Panc1 (cell line): ENCODE data around the gene SLC10A7.

Source experiments
- SIN3A ChIP-seq: IDR thresholded peaks from 2 replicates; pipeline ENCODE4 v1.6.1; 2012; ENCODE audit warnings: low read depth, mild to moderate bottlenecking, low read length, moderate library complexity, borderline replicate concordance; ENCODE audit not compliant: insufficient read depth
- TF ChIP-seq, protein P1 (sequence below): fragments of 450-650 bp; IDR thresholded peaks from 2 replicates; pipeline ENCODE4 v1.5.1; 2017; ENCODE audit warnings: mild to moderate bottlenecking
- TF ChIP-seq, protein P2 (sequence below), 2 experiments: IDR thresholded peaks; 2 replicates each; pipeline ENCODE4 v1.6.1; 2011 to 2012; ENCODE audit warnings: low read depth in 2 of 2, control low read depth in 1 of 2, low read length in 1 of 2, mild to moderate bottlenecking in 1 of 2, moderate library complexity in 1 of 2; ENCODE audit not compliant: insufficient read depth in 1 of 2

DNA sequence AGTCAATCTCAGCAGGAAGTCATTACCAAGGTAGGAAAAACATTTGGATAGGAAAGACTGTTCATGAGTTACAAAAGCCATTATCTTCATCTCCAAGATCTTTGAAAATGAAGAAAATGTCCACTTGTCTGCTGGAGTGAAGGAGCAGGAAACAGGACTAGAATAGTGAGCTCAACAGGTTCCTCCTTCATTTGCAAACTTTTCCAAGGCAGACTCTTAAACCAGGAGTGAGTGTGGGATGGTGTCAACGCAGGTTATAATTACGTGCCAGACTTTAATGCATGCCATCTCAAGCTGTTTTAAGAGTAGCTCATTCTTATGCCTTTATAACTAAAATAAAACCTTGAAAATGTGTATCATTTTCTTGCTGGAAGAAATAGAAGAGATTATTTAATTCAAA lies 310.9 kb downstream of the SLC10A7 start:
- TF ChIP-seq, protein P1, sequence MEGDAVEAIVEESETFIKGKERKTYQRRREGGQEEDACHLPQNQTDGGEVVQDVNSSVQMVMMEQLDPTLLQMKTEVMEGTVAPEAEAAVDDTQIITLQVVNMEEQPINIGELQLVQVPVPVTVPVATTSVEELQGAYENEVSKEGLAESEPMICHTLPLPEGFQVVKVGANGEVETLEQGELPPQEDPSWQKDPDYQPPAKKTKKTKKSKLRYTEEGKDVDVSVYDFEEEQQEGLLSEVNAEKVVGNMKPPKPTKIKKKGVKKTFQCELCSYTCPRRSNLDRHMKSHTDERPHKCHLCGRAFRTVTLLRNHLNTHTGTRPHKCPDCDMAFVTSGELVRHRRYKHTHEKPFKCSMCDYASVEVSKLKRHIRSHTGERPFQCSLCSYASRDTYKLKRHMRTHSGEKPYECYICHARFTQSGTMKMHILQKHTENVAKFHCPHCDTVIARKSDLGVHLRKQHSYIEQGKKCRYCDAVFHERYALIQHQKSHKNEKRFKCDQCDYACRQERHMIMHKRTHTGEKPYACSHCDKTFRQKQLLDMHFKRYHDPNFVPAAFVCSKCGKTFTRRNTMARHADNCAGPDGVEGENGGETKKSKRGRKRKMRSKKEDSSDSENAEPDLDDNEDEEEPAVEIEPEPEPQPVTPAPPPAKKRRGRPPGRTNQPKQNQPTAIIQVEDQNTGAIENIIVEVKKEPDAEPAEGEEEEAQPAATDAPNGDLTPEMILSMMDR: no peak
- TF ChIP-seq, protein P2, sequence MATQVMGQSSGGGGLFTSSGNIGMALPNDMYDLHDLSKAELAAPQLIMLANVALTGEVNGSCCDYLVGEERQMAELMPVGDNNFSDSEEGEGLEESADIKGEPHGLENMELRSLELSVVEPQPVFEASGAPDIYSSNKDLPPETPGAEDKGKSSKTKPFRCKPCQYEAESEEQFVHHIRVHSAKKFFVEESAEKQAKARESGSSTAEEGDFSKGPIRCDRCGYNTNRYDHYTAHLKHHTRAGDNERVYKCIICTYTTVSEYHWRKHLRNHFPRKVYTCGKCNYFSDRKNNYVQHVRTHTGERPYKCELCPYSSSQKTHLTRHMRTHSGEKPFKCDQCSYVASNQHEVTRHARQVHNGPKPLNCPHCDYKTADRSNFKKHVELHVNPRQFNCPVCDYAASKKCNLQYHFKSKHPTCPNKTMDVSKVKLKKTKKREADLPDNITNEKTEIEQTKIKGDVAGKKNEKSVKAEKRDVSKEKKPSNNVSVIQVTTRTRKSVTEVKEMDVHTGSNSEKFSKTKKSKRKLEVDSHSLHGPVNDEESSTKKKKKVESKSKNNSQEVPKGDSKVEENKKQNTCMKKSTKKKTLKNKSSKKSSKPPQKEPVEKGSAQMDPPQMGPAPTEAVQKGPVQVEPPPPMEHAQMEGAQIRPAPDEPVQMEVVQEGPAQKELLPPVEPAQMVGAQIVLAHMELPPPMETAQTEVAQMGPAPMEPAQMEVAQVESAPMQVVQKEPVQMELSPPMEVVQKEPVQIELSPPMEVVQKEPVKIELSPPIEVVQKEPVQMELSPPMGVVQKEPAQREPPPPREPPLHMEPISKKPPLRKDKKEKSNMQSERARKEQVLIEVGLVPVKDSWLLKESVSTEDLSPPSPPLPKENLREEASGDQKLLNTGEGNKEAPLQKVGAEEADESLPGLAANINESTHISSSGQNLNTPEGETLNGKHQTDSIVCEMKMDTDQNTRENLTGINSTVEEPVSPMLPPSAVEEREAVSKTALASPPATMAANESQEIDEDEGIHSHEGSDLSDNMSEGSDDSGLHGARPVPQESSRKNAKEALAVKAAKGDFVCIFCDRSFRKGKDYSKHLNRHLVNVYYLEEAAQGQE (IDR thresholded peaks at IDR 0.05; ENCODE audit: insufficient read depth in 1 of 2, low read depth in 2 of 2, low read length in 1 of 2): no peak
- TF ChIP-seq SIN3A: no peak
